ENCODE results near the gene PSMD7. TPM values are rescaled to one million over a fixed set of nuclear protein-coding genes. Genes with fewer than 3 reads are reported as not detected.

PSMD7 gene
- polyA plus RNA-seq, 1 experiment, result 86.0 TPM

- H3K36me3 ChIP-seq (ENCODE audit: control insufficient read depth, insufficient read depth, low read length), result no peaks in the 10 kb centered on the region
- H3K4me3 ChIP-seq (ENCODE audit: low read depth, low read length), result no peak overlapping the region
- CTCF ChIA-PET, result no interaction called here
- no peak for DNase-seq (ENCODE audit: low read depth)
- no peaks in the 10 kb centered on the region; the same call in 1 of the 2 replicates for H3K27me3 ChIP-seq (ENCODE audit: control insufficient read depth, insufficient read depth, low read length)
- no peak for TF ChIP-seq CTCF (IDR thresholded peaks at IDR 0.05; ENCODE audit: insufficient read depth, low read depth, low read length)
- POLR2A ChIA-PET, result no interaction called here
Measured at GRCh38 chr16:74280448-74280847, 16.2 kb upstream of the PSMD7 start.

GRCh38 chr16:74281300-74281699 is 15.3 kb upstream of the PSMD7 start:
- no peak for DNase-seq (ENCODE audit: low read depth)
- ChIA-PET CTCF (no interaction called here), POLR2A (no interaction called here)
- TF ChIP-seq CTCF (IDR thresholded peaks at IDR 0.05; ENCODE audit: insufficient read depth, low read depth, low read length), result no peak
- H3K36me3 ChIP-seq (ENCODE audit: control insufficient read depth, insufficient read depth, low read length), result no peaks in the 10 kb centered on the region
- no peak overlapping the region for H3K4me3 ChIP-seq (ENCODE audit: low read depth, low read length)
- no peaks in the 10 kb centered on the region; the same call in 1 of the 2 replicates for H3K27me3 ChIP-seq (ENCODE audit: control insufficient read depth, insufficient read depth, low read length)

GRCh38 chr16:74283716-74284115 is 12.9 kb upstream of the PSMD7 start:
- no peaks in the 10 kb centered on the region for H3K27me3 ChIP-seq (ENCODE audit: control insufficient read depth, insufficient read depth, low read length)
- ChIA-PET CTCF (interaction anchor here (1.4 kb wide), 1 partner anchor 12 kb away, joined by 3 read pairs; no protein-coding TSS in a partner anchor), POLR2A (no interaction called here)
- no peaks in the 10 kb centered on the region for H3K36me3 ChIP-seq (ENCODE audit: control insufficient read depth, insufficient read depth, low read length)
- no peak for TF ChIP-seq CTCF (IDR thresholded peaks at IDR 0.05; ENCODE audit: insufficient read depth, low read depth, low read length)
- no peak overlapping the region for H3K4me3 ChIP-seq (ENCODE audit: low read depth, low read length)
- no peak for DNase-seq (ENCODE audit: low read depth)

GRCh38 chr16:74288065-74288464 is 8.5 kb upstream of the PSMD7 start:
- CTCF ChIA-PET, result no interaction called here
- Histone ChIP-seq H3K36me3 (ENCODE audit: control insufficient read depth, insufficient read depth, low read length) (no peaks in the 10 kb centered on the region), H3K27me3 (ENCODE audit: control insufficient read depth, insufficient read depth, low read length) (no peaks in the 10 kb centered on the region), H3K4me3 (ENCODE audit: low read depth, low read length) (no peak overlapping the region)
- no peak for TF ChIP-seq CTCF (IDR thresholded peaks at IDR 0.05; ENCODE audit: insufficient read depth, low read depth, low read length)
- no peak for DNase-seq (ENCODE audit: low read depth)
- POLR2A ChIA-PET, result no interaction called here

GRCh38 chr16:74290356-74290755 is 6.3 kb upstream of the PSMD7 start:
- no peak overlapping the region for H3K4me3 ChIP-seq (ENCODE audit: low read depth, low read length)
- H3K36me3 ChIP-seq (ENCODE audit: control insufficient read depth, insufficient read depth, low read length), result no peaks in the 10 kb centered on the region
- DNase-seq (ENCODE audit: low read depth), result no peak
- CTCF ChIA-PET, result interaction anchor here (0.6 to 0.7 kb wide), 2 partner anchors 76 to 102 kb away, joined by 3 read pairs; no protein-coding TSS in a partner anchor
- TF ChIP-seq CTCF (IDR thresholded peaks at IDR 0.05; ENCODE audit: insufficient read depth, low read depth, low read length), result no peak
- no peaks in the 10 kb centered on the region for H3K27me3 ChIP-seq (ENCODE audit: control insufficient read depth, insufficient read depth, low read length)
- POLR2A ChIA-PET, result no interaction called here
